ENCODE data around the gene SYNE1.

SYNE1 gene

GRCh38 chr6:152301765-152302568 is 335.2 kb downstream of the SYNE1 start:
- Mint-ChIP-seq H3K9me3 (no peaks in the 10 kb centered on the region), H3K27ac (ENCODE audit: low read depth) (peak overlapping the region; percentile 95), H3K36me3 (ENCODE audit: insufficient read depth) (peaks cover 22% of the 10 kb centered on the region), H3K4me3 (peak overlapping the region; percentile 98), H3K4me1 (peaks cover 27% of the 10 kb centered on the region), H3K27me3 (no peaks in the 10 kb centered on the region)
- DNase-seq (ENCODE audit: low spot score in 2 of 2): peak; percentile 76 to 81
- peak; percentile 97 for ATAC-seq (replicated peaks; ENCODE audit: extremely low read depth, poor library complexity, severe bottlenecking)

- H3K9me3 Mint-ChIP-seq: no peaks in the 10 kb centered on the region
- H3K4me3 Mint-ChIP-seq: peak overlapping the region; percentile 98
- peak overlapping the region; percentile 95 for H3K27ac Mint-ChIP-seq (ENCODE audit: low read depth)
- peaks cover 32% of the 10 kb centered on the region for H3K4me1 Mint-ChIP-seq
- H3K36me3 Mint-ChIP-seq (ENCODE audit: insufficient read depth): peaks cover 19% of the 10 kb centered on the region
- H3K27me3 Mint-ChIP-seq: no peaks in the 10 kb centered on the region
- ATAC-seq (replicated peaks; ENCODE audit: extremely low read depth, poor library complexity, severe bottlenecking) (peak; percentile 60), DNase-seq (ENCODE audit: low spot score in 2 of 2) (no peak)
Observed at GRCh38 chr6:152301021-152301764, 336.0 kb downstream of the SYNE1 start.

GRCh38 chr6:152300517-152300916 is 336.6 kb downstream of the SYNE1 start:
- ATAC-seq (replicated peaks; ENCODE audit: extremely low read depth, poor library complexity, severe bottlenecking) (no peak), DNase-seq (ENCODE audit: low spot score in 2 of 2) (no peak)
- Mint-ChIP-seq H3K27ac (ENCODE audit: low read depth) (peak overlapping the region; percentile 95), H3K9me3 (no peaks in the 10 kb centered on the region), H3K4me3 (peak overlapping the region; percentile 98), H3K36me3 (ENCODE audit: insufficient read depth) (peaks cover 19% of the 10 kb centered on the region), H3K27me3 (no peaks in the 10 kb centered on the region), H3K4me1 (peaks cover 39% of the 10 kb centered on the region)

- H3K36me3 Mint-ChIP-seq (ENCODE audit: insufficient read depth): peaks cover 21% of the 10 kb centered on the region
- H3K9me3 Mint-ChIP-seq: no peaks in the 10 kb centered on the region
- peaks cover 43% of the 10 kb centered on the region for H3K4me1 Mint-ChIP-seq
- peak overlapping the region; percentile 6 for H3K27ac Mint-ChIP-seq (ENCODE audit: low read depth)
- H3K27me3 Mint-ChIP-seq: no peaks in the 10 kb centered on the region
- ATAC-seq (replicated peaks; ENCODE audit: extremely low read depth, poor library complexity, severe bottlenecking): no peak
- no peak for DNase-seq (ENCODE audit: low spot score in 2 of 2)
- peak overlapping the region; percentile 23 for H3K4me3 Mint-ChIP-seq
Observed at GRCh38 chr6:152298848-152299735, 338.1 kb downstream of the SYNE1 start.

- peaks cover 43% of the 10 kb centered on the region for H3K4me1 Mint-ChIP-seq
- H3K4me3 Mint-ChIP-seq: no peak overlapping the region
- H3K9me3 Mint-ChIP-seq: no peaks in the 10 kb centered on the region
- ATAC-seq (replicated peaks; ENCODE audit: extremely low read depth, poor library complexity, severe bottlenecking) (no peak), DNase-seq (ENCODE audit: low spot score in 2 of 2) (no peak)
- peak overlapping the region; percentile 52 for H3K27ac Mint-ChIP-seq (ENCODE audit: low read depth)
- H3K36me3 Mint-ChIP-seq (ENCODE audit: insufficient read depth): peaks cover 28% of the 10 kb centered on the region
- no peaks in the 10 kb centered on the region for H3K27me3 Mint-ChIP-seq
Observed at GRCh38 chr6:152298055-152298647, 339.0 kb downstream of the SYNE1 start.

GRCh38 chr6:152296648-152297376 is 340.4 kb downstream of the SYNE1 start:
- H3K9me3 Mint-ChIP-seq: no peaks in the 10 kb centered on the region
- peaks cover 34% of the 10 kb centered on the region for H3K36me3 Mint-ChIP-seq (ENCODE audit: insufficient read depth)
- H3K27me3 Mint-ChIP-seq: no peaks in the 10 kb centered on the region
- H3K4me3 Mint-ChIP-seq: no peak overlapping the region
- H3K27ac Mint-ChIP-seq (ENCODE audit: low read depth): peak overlapping the region; percentile 52
- H3K4me1 Mint-ChIP-seq: peaks cover 50% of the 10 kb centered on the region
- DNase-seq (ENCODE audit: low spot score in 2 of 2) (no peak), ATAC-seq (replicated peaks; ENCODE audit: extremely low read depth, poor library complexity, severe bottlenecking) (no peak)

GRCh38 chr6:152295920-152296319 is 341.2 kb downstream of the SYNE1 start:
- H3K27me3 Mint-ChIP-seq: no peaks in the 10 kb centered on the region
- no peak for ATAC-seq (replicated peaks; ENCODE audit: extremely low read depth, poor library complexity, severe bottlenecking)
- peak overlapping the region; percentile 45 for H3K27ac Mint-ChIP-seq (ENCODE audit: low read depth)
- DNase-seq (ENCODE audit: low spot score in 2 of 2): no peak
- no peak overlapping the region for H3K4me3 Mint-ChIP-seq
- peaks cover 33% of the 10 kb centered on the region for H3K36me3 Mint-ChIP-seq (ENCODE audit: insufficient read depth)
- peaks cover 47% of the 10 kb centered on the region for H3K4me1 Mint-ChIP-seq
- no peaks in the 10 kb centered on the region for H3K9me3 Mint-ChIP-seq

- no peak overlapping the region for H3K27ac Mint-ChIP-seq (ENCODE audit: low read depth)
- no peak overlapping the region for H3K4me3 Mint-ChIP-seq
- no peaks in the 10 kb centered on the region for H3K9me3 Mint-ChIP-seq
- peaks cover 41% of the 10 kb centered on the region for H3K4me1 Mint-ChIP-seq
- peaks cover 33% of the 10 kb centered on the region for H3K36me3 Mint-ChIP-seq (ENCODE audit: insufficient read depth)
- ATAC-seq (replicated peaks; ENCODE audit: extremely low read depth, poor library complexity, severe bottlenecking) (no peak), DNase-seq (ENCODE audit: low spot score in 2 of 2) (no peak)
- H3K27me3 Mint-ChIP-seq: no peaks in the 10 kb centered on the region
Observed at GRCh38 chr6:152295346-152295745, 341.8 kb downstream of the SYNE1 start.

- no peak for ATAC-seq (replicated peaks; ENCODE audit: extremely low read depth, poor library complexity, severe bottlenecking)
- Mint-ChIP-seq H3K4me1 (peaks cover 32% of the 10 kb centered on the region), H3K36me3 (ENCODE audit: insufficient read depth) (peaks cover 50% of the 10 kb centered on the region), H3K27ac (ENCODE audit: low read depth) (peak overlapping the region; percentile 11), H3K4me3 (no peak overlapping the region), H3K9me3 (no peaks in the 10 kb centered on the region), H3K27me3 (no peaks in the 10 kb centered on the region)
- no peak for DNase-seq (ENCODE audit: low spot score in 2 of 2)
Observed at GRCh38 chr6:152293404-152293803, 343.8 kb downstream of the SYNE1 start.

GRCh38 chr6:152292555-152292954 is 344.6 kb downstream of the SYNE1 start:
- no peak for ATAC-seq (replicated peaks; ENCODE audit: extremely low read depth, poor library complexity, severe bottlenecking)
- Mint-ChIP-seq H3K27me3 (no peaks in the 10 kb centered on the region), H3K4me1 (peaks cover 32% of the 10 kb centered on the region), H3K4me3 (no peak overlapping the region), H3K36me3 (ENCODE audit: insufficient read depth) (peaks cover 54% of the 10 kb centered on the region), H3K9me3 (no peaks in the 10 kb centered on the region), H3K27ac (ENCODE audit: low read depth) (no peak overlapping the region)
- no peak for DNase-seq (ENCODE audit: low spot score in 2 of 2)

GRCh38 chr6:152290693-152291092 is 346.5 kb downstream of the SYNE1 start:
- Mint-ChIP-seq H3K36me3 (ENCODE audit: insufficient read depth) (peaks cover 57% of the 10 kb centered on the region), H3K4me1 (peaks cover 25% of the 10 kb centered on the region), H3K27me3 (no peaks in the 10 kb centered on the region), H3K27ac (ENCODE audit: low read depth) (no peak overlapping the region), H3K9me3 (no peaks in the 10 kb centered on the region), H3K4me3 (no peak overlapping the region)
- no peak for ATAC-seq (replicated peaks; ENCODE audit: extremely low read depth, poor library complexity, severe bottlenecking)
- no peak for DNase-seq (ENCODE audit: low spot score in 2 of 2)

All from central memory CD8-positive, alpha-beta T cell (primary cell).